OCI-LY3 (cell line): ENCODE data around the gene CTDSP1.
A peak's percentile ranks its signal among the peaks of the same experiment; 100 is the strongest.

ENCODE experiments used
- H2AFZ ChIP-seq: fragments of 200-600, 300-600 bp; shearing (Covaris generic); 2 replicates; pipeline ENCODE4 v1.6.0; 2014; ENCODE audit warnings: antibody characterized with exemption, low read depth, low read length
- H3K27ac ChIP-seq: fragments of 200-600, 300-600 bp; sonication (generic); 2 replicates; pipeline ENCODE4 v1.5.1; 2014; ENCODE audit warnings: mild to moderate bottlenecking, low read length, moderate library complexity, mixed read lengths
- H3K27me3 ChIP-seq: fragments of 200-600, 300-600 bp; sonication (generic); 2 replicates; pipeline ENCODE4 v1.6.1; 2014; ENCODE audit warnings: low read depth, low read length, mixed read lengths
- H3K36me3 ChIP-seq: fragments of 200-600, 300-600 bp; sonication (generic); replicated peaks from 2 replicates; pipeline ENCODE3; 2014; ENCODE audit warnings: low read depth, low read length, mixed read lengths
- H3K4me1 ChIP-seq: fragments of 300-600, 200-600 bp; sonication (generic); 2 replicates; pipeline ENCODE4 v1.6.1; 2014; ENCODE audit warnings: low read length, mixed read lengths
- H3K4me2 ChIP-seq: fragments of 200-600, 300-600 bp; sonication (generic); 2 replicates; pipeline ENCODE4 v1.6.1; 2014; ENCODE audit warnings: low read length, mixed read lengths
- H3K4me3 ChIP-seq: fragments of 300-600, 200-600 bp; sonication (generic); 2 replicates; pipeline ENCODE4 v1.5.1; 2014; ENCODE audit warnings: antibody characterized with exemption, mild to moderate bottlenecking, low read length, moderate library complexity
- H3K79me2 ChIP-seq: fragments of 300-600, 200-600 bp; shearing (Covaris generic); 2 replicates; pipeline ENCODE4 v1.6.1; 2014; ENCODE audit warnings: mild to moderate bottlenecking, low read length, mixed read lengths
- H3K9ac ChIP-seq: fragments of 300-600, 200-600 bp; shearing (Covaris generic); 2 replicates; pipeline ENCODE4 v1.6.0; 2014; ENCODE audit warnings: mild to moderate bottlenecking, low read length, moderate library complexity
- H3K9me3 ChIP-seq: fragments of 200-600, 300-600 bp; shearing (Covaris generic); 2 replicates; pipeline ENCODE4 v1.6.1; 2014; ENCODE audit warnings: low read length, mixed read lengths; ENCODE audit not compliant: insufficient read depth
- H4K20me1 ChIP-seq: fragments of 200-600, 300-600 bp; sonication (generic); 2 replicates; pipeline ENCODE4 v1.6.1; 2016; ENCODE audit warnings: low read length, mixed read lengths; ENCODE audit not compliant: insufficient read depth
- CTCF ChIP-seq: fragments of 200-600, 300-600 bp; sonication (generic); IDR thresholded peaks from 2 replicates; pipeline ENCODE4 v1.5.1; 2014; ENCODE audit warnings: antibody characterized with exemption, low read length, low read depth
- EZH2phosphoT487 ChIP-seq: fragments of 200-600 bp; shearing (Covaris generic); IDR thresholded peaks from 2 replicates; pipeline ENCODE4 v1.6.1; 2018; ENCODE audit warnings: antibody characterized with exemption, mixed run types, low read depth

Gene CTDSP1

DNA sequence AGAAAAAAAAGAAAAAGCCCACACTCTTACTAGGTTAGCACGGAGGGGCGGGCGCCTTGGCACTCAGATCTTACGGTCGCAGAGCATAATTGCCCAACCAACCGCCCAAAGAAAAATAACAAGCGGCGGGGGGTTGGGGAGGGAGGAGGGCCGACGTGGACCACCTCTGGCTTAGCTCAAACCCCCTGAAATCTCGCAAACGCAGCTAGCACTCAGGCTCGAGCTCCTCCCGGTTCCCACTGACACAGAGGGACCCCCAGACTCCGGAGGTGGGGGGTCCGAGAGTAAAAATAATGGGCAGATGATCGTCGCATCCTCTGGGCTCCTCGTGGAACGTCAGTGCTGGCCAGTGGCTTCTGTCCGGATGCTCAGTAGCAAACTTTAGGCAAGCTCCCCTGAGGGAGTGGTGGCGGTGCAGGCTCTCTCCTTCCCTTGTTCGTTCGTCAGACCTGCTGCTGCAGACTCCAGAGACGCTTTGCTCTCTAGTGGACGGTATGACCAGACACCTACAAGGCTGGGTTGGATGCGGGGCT is 31.0 kb upstream of the CTDSP1 start:
- Histone ChIP-seq H3K9me3 (peaks cover 5% of the 10 kb centered on the region; the same call in 1 of the 2 replicates), H3K4me2 (peak overlapping the region; percentile 78), H3K9ac (peak overlapping the region; percentile 66), H3K36me3 (peaks cover 7% of the 10 kb centered on the region), H3K4me1 (peaks cover 34% of the 10 kb centered on the region), H4K20me1 (no peaks in the 10 kb centered on the region), H3K27me3 (no peaks in the 10 kb centered on the region), H3K79me2 (no peaks in the 10 kb centered on the region), H3K27ac (no peak overlapping the region), H3K4me3 (peak overlapping the region; percentile 86), H2AFZ (no peak overlapping the region)
- no peak for TF ChIP-seq CTCF

DNA sequence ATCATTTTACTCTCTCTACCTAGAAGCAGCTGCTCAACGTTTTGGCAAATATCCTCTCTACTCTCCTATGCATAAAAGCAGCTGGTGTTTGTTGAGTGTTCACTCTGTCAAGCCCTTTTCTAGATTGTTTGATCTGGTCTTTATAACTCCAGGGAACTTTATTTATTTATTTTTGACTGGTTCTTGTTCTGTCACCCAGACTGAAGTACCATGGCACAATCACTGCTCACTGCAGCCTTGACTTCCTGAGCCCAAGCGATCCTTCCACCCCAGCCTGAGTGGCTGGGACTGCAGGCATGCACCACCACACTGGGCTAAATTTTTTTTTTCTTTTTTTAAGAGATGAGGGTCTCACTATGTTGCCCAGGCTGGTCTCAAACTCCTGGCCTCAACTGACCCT is 30.3 kb upstream of the CTDSP1 start:
- peak overlapping the region; percentile 66; the same call in 1 of the 2 replicates for H3K9ac ChIP-seq

GRCh38 chr2:218370410-218371063 is 29.1 kb upstream of the CTDSP1 start:
- Histone ChIP-seq H3K4me3 (no peak overlapping the region), H3K27ac (no peak overlapping the region), H3K27me3 (no peaks in the 10 kb centered on the region), H4K20me1 (no peaks in the 10 kb centered on the region), H2AFZ (no peak overlapping the region; the same call in 1 of the 2 replicates), H3K9me3 (peaks cover 5% of the 10 kb centered on the region; the same call in 1 of the 2 replicates), H3K4me2 (peak overlapping the region; percentile 41), H3K79me2 (no peaks in the 10 kb centered on the region), H3K9ac (no peak overlapping the region), H3K4me1 (peaks cover 34% of the 10 kb centered on the region), H3K36me3 (peaks cover 7% of the 10 kb centered on the region)
- TF ChIP-seq EZH2phosphoT487 (no peak), CTCF (no peak)

More for the DNA sequence above, 30.3 kb upstream of the CTDSP1 start:
- Histone ChIP-seq H3K4me2 (peak overlapping the region; percentile 78), H3K79me2 (no peaks in the 10 kb centered on the region), H3K27ac (no peak overlapping the region), H3K27me3 (no peaks in the 10 kb centered on the region), H3K4me3 (peak overlapping the region; percentile 86; the same call in 1 of the 2 replicates), H3K4me1 (peaks cover 34% of the 10 kb centered on the region), H4K20me1 (no peaks in the 10 kb centered on the region), H2AFZ (no peak overlapping the region), H3K36me3 (peaks cover 7% of the 10 kb centered on the region), H3K9me3 (peaks cover 5% of the 10 kb centered on the region; the same call in 1 of the 2 replicates)
- TF ChIP-seq EZH2phosphoT487 (no peak), CTCF (no peak)

DNA sequence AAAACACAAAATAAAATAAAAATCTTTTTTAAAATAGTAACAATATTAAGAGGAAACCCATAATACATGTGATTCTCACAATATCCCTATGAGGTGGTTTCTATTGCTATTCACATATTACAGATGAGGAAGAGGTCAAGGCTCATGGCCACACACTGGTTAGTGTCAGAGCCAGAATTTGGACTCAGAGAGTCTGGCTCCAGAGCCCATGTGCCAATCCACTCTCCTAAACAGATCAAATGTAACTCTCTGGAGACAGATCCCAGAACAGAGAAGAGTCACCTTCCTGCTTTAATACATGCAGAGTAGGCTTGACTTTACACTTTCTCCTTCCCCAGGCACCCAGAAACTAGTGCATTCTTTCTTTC is 27.7 kb upstream of the CTDSP1 start:
- Histone ChIP-seq H4K20me1 (no peaks in the 10 kb centered on the region), H3K9ac (no peak overlapping the region), H3K27ac (no peak overlapping the region), H3K79me2 (no peaks in the 10 kb centered on the region), H3K27me3 (no peaks in the 10 kb centered on the region), H3K4me2 (no peak overlapping the region), H3K4me3 (no peak overlapping the region), H3K36me3 (peaks cover 2% of the 10 kb centered on the region), H3K4me1 (peaks cover 33% of the 10 kb centered on the region), H2AFZ (no peak overlapping the region), H3K9me3 (peaks cover under 1% of the 10 kb centered on the region; the same call in 1 of the 2 replicates)
- TF ChIP-seq CTCF = no peak
- TF ChIP-seq EZH2phosphoT487 = no peak
